ENCODE results near the gene RASSF4. TPM values are rescaled to one million over a fixed set of nuclear protein-coding genes. Genes with fewer than 3 reads are reported as not detected.

The RASSF4 gene
- polyA plus RNA-seq, 1 experiment: 11.2 TPM

DNA sequence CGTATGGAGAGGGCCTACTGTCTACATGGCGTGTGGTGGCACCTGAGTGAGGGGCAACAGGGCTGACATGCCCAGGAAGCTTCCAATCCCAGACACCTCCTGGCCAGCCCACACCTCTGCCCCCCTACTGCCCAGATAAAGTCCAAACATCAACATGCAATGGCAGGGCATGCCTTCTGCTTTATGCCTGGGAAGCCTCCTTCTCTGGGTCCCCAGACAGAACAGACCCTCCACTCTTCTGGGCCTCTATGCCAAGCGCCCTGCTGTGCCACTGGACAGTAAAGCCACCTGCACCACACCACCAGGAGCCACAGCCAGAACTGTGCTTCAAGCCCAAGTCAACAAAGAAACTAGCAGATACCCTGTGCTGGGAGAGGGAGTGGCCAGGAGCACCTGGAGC, 36.0 kb upstream of the RASSF4 start:
- CTCF ChIA-PET: interaction anchor here (0.6 kb wide), 1 partner anchor 391 kb away, joined by 3 read pairs; no protein-coding TSS in a partner anchor
- no peak for DNase-seq (ENCODE audit: low read depth, low spot score)
- peaks cover 24% of the 10 kb centered on the region for H3K27me3 ChIP-seq (ENCODE audit: control insufficient read depth, insufficient read depth, low read length)
- no peaks in the 10 kb centered on the region; the same call in 1 of the 2 replicates for H3K9me3 ChIP-seq (ENCODE audit: control insufficient read depth, insufficient read depth, low read length)
- H3K4me3 ChIP-seq (ENCODE audit: low read depth, low read length): no peak overlapping the region
- POLR2A ChIA-PET: no interaction called here
- TF ChIP-seq, protein P1, sequence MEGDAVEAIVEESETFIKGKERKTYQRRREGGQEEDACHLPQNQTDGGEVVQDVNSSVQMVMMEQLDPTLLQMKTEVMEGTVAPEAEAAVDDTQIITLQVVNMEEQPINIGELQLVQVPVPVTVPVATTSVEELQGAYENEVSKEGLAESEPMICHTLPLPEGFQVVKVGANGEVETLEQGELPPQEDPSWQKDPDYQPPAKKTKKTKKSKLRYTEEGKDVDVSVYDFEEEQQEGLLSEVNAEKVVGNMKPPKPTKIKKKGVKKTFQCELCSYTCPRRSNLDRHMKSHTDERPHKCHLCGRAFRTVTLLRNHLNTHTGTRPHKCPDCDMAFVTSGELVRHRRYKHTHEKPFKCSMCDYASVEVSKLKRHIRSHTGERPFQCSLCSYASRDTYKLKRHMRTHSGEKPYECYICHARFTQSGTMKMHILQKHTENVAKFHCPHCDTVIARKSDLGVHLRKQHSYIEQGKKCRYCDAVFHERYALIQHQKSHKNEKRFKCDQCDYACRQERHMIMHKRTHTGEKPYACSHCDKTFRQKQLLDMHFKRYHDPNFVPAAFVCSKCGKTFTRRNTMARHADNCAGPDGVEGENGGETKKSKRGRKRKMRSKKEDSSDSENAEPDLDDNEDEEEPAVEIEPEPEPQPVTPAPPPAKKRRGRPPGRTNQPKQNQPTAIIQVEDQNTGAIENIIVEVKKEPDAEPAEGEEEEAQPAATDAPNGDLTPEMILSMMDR (IDR thresholded peaks at IDR 0.05; ENCODE audit: low read depth, low read length): no peak
- no peak overlapping the region for H3K27ac ChIP-seq (ENCODE audit: low read depth, low read length)

DNA sequence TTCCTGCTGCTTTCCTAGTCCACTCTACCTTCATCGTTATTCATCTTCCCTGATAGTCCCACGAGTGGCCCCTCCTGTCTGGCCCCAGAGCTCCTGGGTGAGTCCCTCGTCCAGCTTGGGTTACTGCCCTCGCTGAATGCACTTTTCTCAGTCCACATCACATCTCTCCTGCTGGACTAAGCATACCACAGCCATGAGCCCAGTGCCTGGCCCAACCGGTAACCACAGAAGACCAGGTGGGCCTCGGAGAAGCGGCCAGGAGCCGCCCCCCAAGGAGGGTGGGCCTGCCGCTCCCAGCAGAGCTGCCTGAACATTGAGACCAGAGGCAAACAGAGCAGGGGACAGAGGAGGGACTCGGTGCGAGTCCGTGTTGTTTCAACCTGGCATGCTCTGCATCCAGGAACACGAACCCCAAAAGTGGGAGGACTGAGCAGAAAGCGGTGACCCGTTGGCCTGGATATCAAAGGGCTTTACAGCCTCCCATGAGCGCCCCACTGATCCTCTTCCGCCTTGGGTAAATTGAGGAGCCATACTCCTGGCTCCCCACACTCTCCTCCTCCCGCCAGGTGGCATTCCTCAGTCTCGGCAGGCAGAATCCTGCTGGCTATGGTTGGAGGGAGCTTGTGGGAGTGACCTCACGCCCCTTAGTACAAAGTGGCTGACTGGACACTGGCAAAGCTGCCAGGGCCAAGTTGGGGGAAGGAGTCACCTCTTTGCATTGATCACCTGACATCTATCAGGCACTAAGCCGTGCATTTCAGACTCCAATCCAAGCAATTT, 35.2 kb upstream of the RASSF4 start:
- TF ChIP-seq, protein P1 (IDR thresholded peaks at IDR 0.05; ENCODE audit: low read depth, low read length): no peak
- no peaks in the 10 kb centered on the region; the same call in 1 of the 2 replicates for H3K9me3 ChIP-seq (ENCODE audit: control insufficient read depth, insufficient read depth, low read length)
- DNase-seq (ENCODE audit: low read depth, low spot score): no peak
- no peak overlapping the region for H3K27ac ChIP-seq (ENCODE audit: low read depth, low read length)
- ChIA-PET POLR2A (no interaction called here), CTCF (no interaction called here)
- H3K27me3 ChIP-seq (ENCODE audit: control insufficient read depth, insufficient read depth, low read length): peaks cover 24% of the 10 kb centered on the region
- H3K4me3 ChIP-seq (ENCODE audit: low read depth, low read length): no peak overlapping the region

DNA sequence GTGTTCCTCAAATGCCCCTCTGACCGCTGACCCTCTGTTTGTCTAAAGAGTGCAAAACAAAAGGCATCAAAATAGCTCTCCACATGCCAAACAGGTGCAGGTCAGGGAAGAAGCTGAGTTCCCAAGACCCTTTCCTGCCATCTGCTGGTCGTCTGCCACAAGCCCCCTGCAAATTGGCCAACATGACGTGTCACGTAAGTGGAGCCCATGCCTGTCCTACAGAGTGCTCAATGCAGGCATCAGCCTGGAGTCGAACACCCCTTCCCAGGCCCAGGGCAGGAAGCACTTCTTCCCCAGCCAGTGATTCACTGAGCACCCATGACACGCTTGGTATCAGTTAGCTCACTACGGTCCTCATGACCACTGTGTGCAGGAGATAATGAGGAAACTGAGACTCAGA, 34.4 kb upstream of the RASSF4 start:
- ChIA-PET CTCF (no interaction called here), POLR2A (no interaction called here)
- no peak overlapping the region for H3K27ac ChIP-seq (ENCODE audit: low read depth, low read length)
- DNase-seq (ENCODE audit: low read depth, low spot score): no peak
- TF ChIP-seq, protein P1 (IDR thresholded peaks at IDR 0.05; ENCODE audit: low read depth, low read length): peak; percentile 20
- peaks cover 19% of the 10 kb centered on the region for H3K27me3 ChIP-seq (ENCODE audit: control insufficient read depth, insufficient read depth, low read length)
- no peaks in the 10 kb centered on the region; the same call in 1 of the 2 replicates for H3K9me3 ChIP-seq (ENCODE audit: control insufficient read depth, insufficient read depth, low read length)
- no peak overlapping the region for H3K4me3 ChIP-seq (ENCODE audit: low read depth, low read length)

DNA sequence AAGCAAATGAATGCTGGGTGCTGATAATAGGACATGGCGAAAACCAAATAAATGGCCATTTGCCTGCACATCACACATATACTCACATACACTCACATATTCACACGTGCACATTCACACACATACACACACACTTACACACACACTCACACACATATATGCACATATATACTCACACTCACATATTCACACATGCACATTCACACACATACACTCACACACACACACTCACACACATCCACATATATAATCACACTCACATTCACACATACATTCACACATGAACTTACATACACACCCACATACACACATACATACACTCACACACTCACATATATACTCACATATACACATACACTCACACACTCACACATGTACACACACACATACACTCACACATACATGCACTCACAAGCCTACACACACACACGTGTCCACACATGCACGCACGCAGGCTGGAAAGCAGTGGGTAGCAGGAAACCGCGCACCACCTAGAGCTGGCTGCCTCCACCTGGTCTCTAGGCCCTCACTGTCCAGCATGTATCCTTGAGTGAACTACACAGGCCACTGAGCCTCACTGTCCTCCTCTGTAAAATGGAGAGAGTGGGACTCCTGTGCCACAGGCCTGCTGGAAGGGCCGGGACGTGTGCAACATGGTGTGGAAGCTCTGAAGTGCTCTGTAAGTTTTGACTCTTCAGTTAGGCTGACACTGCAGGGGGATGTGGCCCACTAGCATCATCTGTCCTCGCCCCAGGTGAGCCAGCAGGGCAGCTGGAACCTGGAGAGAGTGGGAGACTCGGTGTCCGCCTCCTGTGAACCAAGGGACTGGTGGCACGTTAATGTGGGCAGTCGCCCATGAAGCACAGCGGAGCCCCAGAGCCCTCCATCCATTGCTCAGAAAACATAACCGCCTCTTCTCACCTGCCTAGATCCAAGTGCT, 33.5 kb upstream of the RASSF4 start:
- POLR2A ChIA-PET: no interaction called here
- TF ChIP-seq, protein P1 (IDR thresholded peaks at IDR 0.05; ENCODE audit: low read depth, low read length): no peak
- CTCF ChIA-PET: no interaction called here
- H3K27ac ChIP-seq (ENCODE audit: low read depth, low read length): no peak overlapping the region
- H3K9me3 ChIP-seq (ENCODE audit: control insufficient read depth, insufficient read depth, low read length): no peaks in the 10 kb centered on the region; the same call in 1 of the 2 replicates
- no peak for DNase-seq (ENCODE audit: low read depth, low spot score)
- peaks cover 17% of the 10 kb centered on the region for H3K27me3 ChIP-seq (ENCODE audit: control insufficient read depth, insufficient read depth, low read length)
- H3K4me3 ChIP-seq (ENCODE audit: low read depth, low read length): no peak overlapping the region
